Endothelial cell (in vitro differentiated cells): Measurements from ENCODE around the gene ZSCAN5A. TPM values are rescaled to one million over a fixed set of nuclear protein-coding genes. Genes with fewer than 3 reads are reported as not detected.
"Not testable (repeated sequence)": the region's sequence is repeated elsewhere in the genome, so short reads cannot be mapped to it uniquely, and the experiment has no call there.

Experiments
- DNase-seq: peaks from one replicate; pipeline ENCODE4 v3.0.0; 2021; ENCODE audit warnings: low spot score
- H3K27ac Mint-ChIP-seq: one replicate; pipeline ENCODE4 v1.8.0; 2021; ENCODE audit warnings: mixed read lengths, inconsistent platforms; ENCODE audit not compliant: unreplicated experiment
- H3K27me3 Mint-ChIP-seq: one replicate; pipeline ENCODE4 v1.8.0; 2021; ENCODE audit warnings: mild to moderate bottlenecking, moderate library complexity, mixed read lengths, inconsistent platforms; ENCODE audit not compliant: unreplicated experiment
- H3K36me3 Mint-ChIP-seq: one replicate; pipeline ENCODE4 v1.8.0; 2021; ENCODE audit warnings: mild to moderate bottlenecking, low read depth, mixed read lengths, inconsistent platforms; ENCODE audit not compliant: unreplicated experiment
- H3K4me1 Mint-ChIP-seq: one replicate; pipeline ENCODE4 v1.8.0; 2021; ENCODE audit warnings: mild to moderate bottlenecking, mixed read lengths, inconsistent platforms; ENCODE audit not compliant: unreplicated experiment
- H3K4me3 Mint-ChIP-seq: one replicate; pipeline ENCODE4 v1.8.0; 2021; ENCODE audit warnings: mild to moderate bottlenecking, mixed read lengths, inconsistent platforms; ENCODE audit not compliant: unreplicated experiment
- H3K9me3 Mint-ChIP-seq: one replicate; pipeline ENCODE4 v1.8.0; 2021; ENCODE audit warnings: mixed read lengths, inconsistent platforms; ENCODE audit not compliant: unreplicated experiment
- CTCF ChIP-seq: fragments of 200-600 bp; sonication (generic); IDR thresholded peaks from one replicate; pipeline ENCODE4 v1.5.0; 2021; ENCODE audit warnings: antibody characterized with exemption; ENCODE audit not compliant: unreplicated experiment
- total RNA-seq: library from RNA; stranded (reverse); fragmentation: NEBNext Ultra II Directional; extraction: Animal tissue kit (Norgen Biotek cat#: 25700); gene quantifications from one replicate; pipeline ENCODE4 v1.2.1, GENCODE V29; 2021; ENCODE audit not compliant: unreplicated experiment

The ZSCAN5A gene
- total RNA-seq, 1 donor from 2014 or later: 10.4 TPM

GRCh38 chr19:56258272-56258671 lies 56.4 kb downstream of the ZSCAN5A start:
- H3K9me3 Mint-ChIP-seq: no peaks in the 10 kb centered on the region

GRCh38 chr19:56253737-56254136 lies 60.9 kb downstream of the ZSCAN5A start:
- Mint-ChIP-seq H3K9me3 (no peaks in the 10 kb centered on the region), H3K27me3 (peaks cover 3% of the 10 kb centered on the region), H3K27ac (no peak overlapping the region), H3K4me1 (no peaks in the 10 kb centered on the region), H3K4me3 (no peak overlapping the region), H3K36me3 (peaks cover 9% of the 10 kb centered on the region)
- no peak for DNase-seq
- no peak for TF ChIP-seq CTCF

More at GRCh38 chr19:56258272-56258671, 56.4 kb downstream of the ZSCAN5A start:
- DNase-seq: no peak
- Mint-ChIP-seq H3K4me3 (no peak overlapping the region), H3K27me3 (peaks cover 2% of the 10 kb centered on the region), H3K27ac (no peak overlapping the region), H3K4me1 (no peaks in the 10 kb centered on the region), H3K36me3 (peaks cover 3% of the 10 kb centered on the region)
- TF ChIP-seq CTCF: no peak

- TF ChIP-seq CTCF: peak; percentile 91
- Mint-ChIP-seq H3K27ac (no peak overlapping the region), H3K9me3 (no peaks in the 10 kb centered on the region), H3K27me3 (peaks cover 3% of the 10 kb centered on the region), H3K36me3 (peaks cover 7% of the 10 kb centered on the region), H3K4me3 (no peak overlapping the region), H3K4me1 (no peaks in the 10 kb centered on the region)
- peak; percentile 94 for DNase-seq
Measured at GRCh38 chr19:56252699-56253422, 61.8 kb downstream of the ZSCAN5A start.

- not testable (repeated sequence) for H3K9me3 Mint-ChIP-seq, H3K36me3 Mint-ChIP-seq, H3K4me1 Mint-ChIP-seq, DNase-seq, H3K4me3 Mint-ChIP-seq, H3K27me3 Mint-ChIP-seq, H3K27ac Mint-ChIP-seq
Measured at GRCh38 chr19:56248736-56249338, 65.8 kb downstream of the ZSCAN5A start.

GRCh38 chr19:56245764-56246163 lies 68.9 kb downstream of the ZSCAN5A start:
- DNase-seq, H3K27ac Mint-ChIP-seq, H3K36me3 Mint-ChIP-seq, H3K4me3 Mint-ChIP-seq, H3K4me1 Mint-ChIP-seq, H3K27me3 Mint-ChIP-seq, H3K9me3 Mint-ChIP-seq: not testable (repeated sequence)

GRCh38 chr19:56245121-56245740 lies 69.4 kb downstream of the ZSCAN5A start:
- Mint-ChIP-seq H3K9me3 (no peaks in the 10 kb centered on the region), H3K4me3 (no peak overlapping the region), H3K27me3 (peaks cover 2% of the 10 kb centered on the region), H3K36me3 (no peaks in the 10 kb centered on the region), H3K27ac (no peak overlapping the region), H3K4me1 (peaks cover 6% of the 10 kb centered on the region)
- no peak for TF ChIP-seq CTCF
- DNase-seq: no peak
